Upper lobe of left lung (tissue), 4 donors: ENCODE measurements around the gene USP10.

Source experiments
- EP300 ChIP-seq, 4 donors: sonication (generic); formaldehyde crosslinking; IDR thresholded peaks; one replicate each; pipeline ENCODE4 v1.5.1; 2017; ENCODE audit warnings: antibody characterized with exemption in 4 of 4, control low read depth in 2 of 4
- POLR2A ChIP-seq, 4 donors: fragments of 450-650 bp; IDR thresholded peaks; one replicate each; pipeline ENCODE4 v1.5.1; 2016 to 2017; ENCODE audit warnings: antibody characterized with exemption in 4 of 4, mild to moderate bottlenecking in 2 of 4
- POLR2AphosphoS5 ChIP-seq, 2 donors: sonication (generic); formaldehyde crosslinking; IDR thresholded peaks; one replicate each; pipeline ENCODE4 v1.5.1; 2017; ENCODE audit warnings: antibody characterized with exemption in 2 of 2
- TF ChIP-seq, protein P1 (sequence below), 6 experiments: fragments of 450-650 bp in 4 of 6; fragments of 200-600 bp in 2 of 6; sonication (generic) in 2 of 6; IDR thresholded peaks; one replicate each; pipeline ENCODE4 v1.5.1; 2016 to 2019; ENCODE audit warnings: antibody characterized with exemption in 6 of 6

GRCh38 chr16:84662471-84662870 lies 37.3 kb upstream of the USP10 start:
- TF ChIP-seq, protein P1, sequence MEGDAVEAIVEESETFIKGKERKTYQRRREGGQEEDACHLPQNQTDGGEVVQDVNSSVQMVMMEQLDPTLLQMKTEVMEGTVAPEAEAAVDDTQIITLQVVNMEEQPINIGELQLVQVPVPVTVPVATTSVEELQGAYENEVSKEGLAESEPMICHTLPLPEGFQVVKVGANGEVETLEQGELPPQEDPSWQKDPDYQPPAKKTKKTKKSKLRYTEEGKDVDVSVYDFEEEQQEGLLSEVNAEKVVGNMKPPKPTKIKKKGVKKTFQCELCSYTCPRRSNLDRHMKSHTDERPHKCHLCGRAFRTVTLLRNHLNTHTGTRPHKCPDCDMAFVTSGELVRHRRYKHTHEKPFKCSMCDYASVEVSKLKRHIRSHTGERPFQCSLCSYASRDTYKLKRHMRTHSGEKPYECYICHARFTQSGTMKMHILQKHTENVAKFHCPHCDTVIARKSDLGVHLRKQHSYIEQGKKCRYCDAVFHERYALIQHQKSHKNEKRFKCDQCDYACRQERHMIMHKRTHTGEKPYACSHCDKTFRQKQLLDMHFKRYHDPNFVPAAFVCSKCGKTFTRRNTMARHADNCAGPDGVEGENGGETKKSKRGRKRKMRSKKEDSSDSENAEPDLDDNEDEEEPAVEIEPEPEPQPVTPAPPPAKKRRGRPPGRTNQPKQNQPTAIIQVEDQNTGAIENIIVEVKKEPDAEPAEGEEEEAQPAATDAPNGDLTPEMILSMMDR (IDR thresholded peaks at IDR 0.05): no peak
- no peak for TF ChIP-seq POLR2AphosphoS5 (IDR thresholded peaks at IDR 0.05)
- no peak for TF ChIP-seq EP300 (IDR thresholded peaks at IDR 0.05)
- TF ChIP-seq POLR2A (IDR thresholded peaks at IDR 0.05): no peak
